ENCODE data around the gene ST6GALNAC1. TPM values are rescaled to one million over a fixed set of nuclear protein-coding genes. Genes with fewer than 3 reads are reported as not detected.

ST6GALNAC1 gene
- total RNA-seq, 1 donor from 2014 or later: not detected

DNA sequence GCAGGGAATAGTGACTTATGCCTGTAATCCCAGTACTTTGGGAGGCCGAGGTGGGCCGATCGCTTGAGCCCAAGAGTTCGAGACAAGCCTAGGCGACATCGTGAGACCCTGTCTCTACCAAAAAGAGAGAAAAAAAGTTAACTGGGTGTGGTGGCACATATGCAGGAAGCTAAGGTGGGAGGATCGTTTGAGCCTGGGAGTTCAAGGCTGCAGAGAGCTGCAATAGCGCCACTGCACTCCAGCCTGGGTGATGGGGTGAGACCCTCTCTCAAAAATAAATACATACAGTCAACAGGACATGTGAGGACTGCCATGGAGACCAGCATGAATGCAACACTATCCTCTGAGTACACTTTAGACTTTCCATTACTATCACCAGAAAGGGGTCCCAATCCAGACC, 42.5 kb downstream of the ST6GALNAC1 start:
- no peaks in the 10 kb centered on the region for H3K4me1 Mint-ChIP-seq (ENCODE audit: unreplicated experiment)
- H3K9me3 Mint-ChIP-seq (ENCODE audit: unreplicated experiment): no peaks in the 10 kb centered on the region
- no peaks in the 10 kb centered on the region for H3K36me3 Mint-ChIP-seq (ENCODE audit: unreplicated experiment)
- DNase-seq (ENCODE audit: extremely low spot score, unreplicated experiment): no peak
- no peak overlapping the region for H3K4me3 Mint-ChIP-seq (ENCODE audit: unreplicated experiment)
- no peak for TF ChIP-seq CTCF (IDR thresholded peaks at IDR 0.05)
- H3K27ac Mint-ChIP-seq (ENCODE audit: unreplicated experiment): no peak overlapping the region
- peaks cover 17% of the 10 kb centered on the region for H3K27me3 Mint-ChIP-seq (ENCODE audit: unreplicated experiment)

GRCh38 chr17:76599694-76600460, 43.7 kb downstream of the ST6GALNAC1 start:
- Mint-ChIP-seq H3K4me3 (ENCODE audit: unreplicated experiment) (no peak overlapping the region), H3K27ac (ENCODE audit: unreplicated experiment) (no peak overlapping the region), H3K36me3 (ENCODE audit: unreplicated experiment) (no peaks in the 10 kb centered on the region), H3K4me1 (ENCODE audit: unreplicated experiment) (no peaks in the 10 kb centered on the region), H3K9me3 (ENCODE audit: unreplicated experiment) (no peaks in the 10 kb centered on the region), H3K27me3 (ENCODE audit: unreplicated experiment) (peaks cover 17% of the 10 kb centered on the region)
- no peak for TF ChIP-seq CTCF (IDR thresholded peaks at IDR 0.05)
- DNase-seq (ENCODE audit: extremely low spot score, unreplicated experiment): no peak

GRCh38 chr17:76598004-76598439, 45.5 kb downstream of the ST6GALNAC1 start:
- Mint-ChIP-seq H3K9me3 (ENCODE audit: unreplicated experiment) (no peaks in the 10 kb centered on the region), H3K4me1 (ENCODE audit: unreplicated experiment) (no peaks in the 10 kb centered on the region), H3K27ac (ENCODE audit: unreplicated experiment) (no peak overlapping the region), H3K27me3 (ENCODE audit: unreplicated experiment) (peaks cover 16% of the 10 kb centered on the region), H3K4me3 (ENCODE audit: unreplicated experiment) (no peak overlapping the region), H3K36me3 (ENCODE audit: unreplicated experiment) (no peaks in the 10 kb centered on the region)
- no peak for TF ChIP-seq CTCF (IDR thresholded peaks at IDR 0.05)
- no peak for DNase-seq (ENCODE audit: extremely low spot score, unreplicated experiment)

- Mint-ChIP-seq H3K4me1 (ENCODE audit: unreplicated experiment) (no peaks in the 10 kb centered on the region), H3K27me3 (ENCODE audit: unreplicated experiment) (peaks cover 13% of the 10 kb centered on the region), H3K36me3 (ENCODE audit: unreplicated experiment) (no peaks in the 10 kb centered on the region), H3K9me3 (ENCODE audit: unreplicated experiment) (no peaks in the 10 kb centered on the region), H3K4me3 (ENCODE audit: unreplicated experiment) (no peak overlapping the region), H3K27ac (ENCODE audit: unreplicated experiment) (no peak overlapping the region)
- no peak for TF ChIP-seq CTCF (IDR thresholded peaks at IDR 0.05)
- no peak for DNase-seq (ENCODE audit: extremely low spot score, unreplicated experiment)
These were observed 46.2 kb downstream of the ST6GALNAC1 start for GRCh38 chr17:76597156-76598003.

GRCh38 chr17:76594690-76595089, 48.9 kb downstream of the ST6GALNAC1 start:
- no peak for TF ChIP-seq CTCF (IDR thresholded peaks at IDR 0.05)

More at GRCh38 chr17:76594690-76595089, 48.9 kb downstream of the ST6GALNAC1 start:
- no peak overlapping the region for H3K27ac Mint-ChIP-seq (ENCODE audit: unreplicated experiment)
- H3K9me3 Mint-ChIP-seq (ENCODE audit: unreplicated experiment): no peaks in the 10 kb centered on the region
- H3K36me3 Mint-ChIP-seq (ENCODE audit: unreplicated experiment): no peaks in the 10 kb centered on the region
- DNase-seq (ENCODE audit: extremely low spot score, unreplicated experiment): no peak
- no peaks in the 10 kb centered on the region for H3K4me1 Mint-ChIP-seq (ENCODE audit: unreplicated experiment)
- H3K4me3 Mint-ChIP-seq (ENCODE audit: unreplicated experiment): no peak overlapping the region
- H3K27me3 Mint-ChIP-seq (ENCODE audit: unreplicated experiment): peaks cover 19% of the 10 kb centered on the region
